Neural cell (in vitro differentiated cells): ENCODE measurements around the gene OGA.

Experiments
- MXI1 ChIP-seq: fragments of 450-650 bp; conservative IDR thresholded peaks from 2 replicates; pipeline ENCODE4 v1.6.1; 2014; ENCODE audit warnings: antibody characterized with exemption, mild to moderate bottlenecking; ENCODE audit not compliant: poor library complexity, severe bottlenecking
- POLR2AphosphoS5 ChIP-seq: IDR thresholded peaks from 2 replicates; pipeline ENCODE4 v1.6.1; 2012
- TF ChIP-seq, protein P1 (sequence below): fragments of 450-650 bp; IDR thresholded peaks from 2 replicates; pipeline ENCODE4 v1.5.1; 2014; ENCODE audit warnings: antibody characterized with exemption, mild to moderate bottlenecking, moderate library complexity; ENCODE audit not compliant: poor library complexity, severe bottlenecking

DNA sequence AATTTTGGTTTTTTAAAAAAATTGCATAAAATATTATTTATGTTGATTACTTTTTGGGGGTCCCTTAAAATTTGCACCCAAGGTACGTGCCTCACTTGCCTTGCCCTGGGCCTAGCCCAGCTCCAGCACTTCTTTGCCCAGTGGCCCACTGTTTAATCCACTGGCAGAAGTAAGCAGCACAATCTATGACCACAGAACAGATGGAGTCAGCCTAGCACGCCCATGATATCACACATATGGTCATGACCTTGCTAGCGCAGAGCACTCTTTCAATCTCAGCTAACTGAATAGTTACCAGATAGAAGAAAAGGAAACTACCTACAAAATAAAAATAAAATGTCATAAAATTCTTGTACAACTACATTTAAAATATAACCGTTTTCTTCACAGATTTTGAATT lies 5.6 kb downstream of the OGA start:
- TF ChIP-seq, protein P1, sequence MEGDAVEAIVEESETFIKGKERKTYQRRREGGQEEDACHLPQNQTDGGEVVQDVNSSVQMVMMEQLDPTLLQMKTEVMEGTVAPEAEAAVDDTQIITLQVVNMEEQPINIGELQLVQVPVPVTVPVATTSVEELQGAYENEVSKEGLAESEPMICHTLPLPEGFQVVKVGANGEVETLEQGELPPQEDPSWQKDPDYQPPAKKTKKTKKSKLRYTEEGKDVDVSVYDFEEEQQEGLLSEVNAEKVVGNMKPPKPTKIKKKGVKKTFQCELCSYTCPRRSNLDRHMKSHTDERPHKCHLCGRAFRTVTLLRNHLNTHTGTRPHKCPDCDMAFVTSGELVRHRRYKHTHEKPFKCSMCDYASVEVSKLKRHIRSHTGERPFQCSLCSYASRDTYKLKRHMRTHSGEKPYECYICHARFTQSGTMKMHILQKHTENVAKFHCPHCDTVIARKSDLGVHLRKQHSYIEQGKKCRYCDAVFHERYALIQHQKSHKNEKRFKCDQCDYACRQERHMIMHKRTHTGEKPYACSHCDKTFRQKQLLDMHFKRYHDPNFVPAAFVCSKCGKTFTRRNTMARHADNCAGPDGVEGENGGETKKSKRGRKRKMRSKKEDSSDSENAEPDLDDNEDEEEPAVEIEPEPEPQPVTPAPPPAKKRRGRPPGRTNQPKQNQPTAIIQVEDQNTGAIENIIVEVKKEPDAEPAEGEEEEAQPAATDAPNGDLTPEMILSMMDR = no peak
- no peak for TF ChIP-seq POLR2AphosphoS5
- no peak for TF ChIP-seq MXI1
